Measurements from ENCODE around the gene SORT1. TPM values are rescaled to one million over a fixed set of nuclear protein-coding genes. Genes with fewer than 3 reads are reported as not detected.

The SORT1 gene
- total and polyA plus RNA-seq, 12 donors, result 32.8 to 235 (median 119) TPM

DNA sequence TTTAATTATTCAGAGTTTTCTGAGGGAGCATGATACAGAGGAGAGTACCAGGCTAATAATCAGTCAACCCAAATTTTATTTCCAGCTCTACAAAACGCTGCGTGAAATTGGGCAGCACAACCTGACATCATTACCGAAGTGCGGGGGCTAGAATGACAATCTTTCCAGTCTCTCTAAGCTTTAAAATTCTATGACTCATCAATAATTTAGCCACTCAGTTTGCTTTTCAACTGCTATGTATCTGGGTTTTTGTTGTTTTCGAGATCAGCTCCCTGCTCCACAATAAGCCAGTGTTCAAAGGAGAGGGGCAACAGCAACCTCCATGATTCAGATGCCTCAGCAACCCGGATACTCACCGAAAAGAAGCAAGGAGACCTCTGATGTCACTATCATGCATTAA lies 13.9 kb downstream of the SORT1 start:
- no peak for ATAC-seq
- DNase-seq, result no peak
- no peak overlapping the region for H3K4me3 ChIP-seq
- no peaks in the 10 kb centered on the region for H3K27me3 ChIP-seq
- H3K27ac ChIP-seq, result peak overlapping the region in 9 of 10 donors; percentile 19 to 96 (median 71)
- peaks cover 5 to 95% (median 77%) of the 10 kb centered on the region in 9 donors for H3K4me1 ChIP-seq
- H3K36me3 ChIP-seq, result no peaks in the 10 kb centered on the region
- WGBS, 2 donors, result 86 to 89% methylated on average over 7 of the region's 7 CpGs
- H3K9me3 ChIP-seq, result no peaks in the 10 kb centered on the region
- TF ChIP-seq, protein P1, sequence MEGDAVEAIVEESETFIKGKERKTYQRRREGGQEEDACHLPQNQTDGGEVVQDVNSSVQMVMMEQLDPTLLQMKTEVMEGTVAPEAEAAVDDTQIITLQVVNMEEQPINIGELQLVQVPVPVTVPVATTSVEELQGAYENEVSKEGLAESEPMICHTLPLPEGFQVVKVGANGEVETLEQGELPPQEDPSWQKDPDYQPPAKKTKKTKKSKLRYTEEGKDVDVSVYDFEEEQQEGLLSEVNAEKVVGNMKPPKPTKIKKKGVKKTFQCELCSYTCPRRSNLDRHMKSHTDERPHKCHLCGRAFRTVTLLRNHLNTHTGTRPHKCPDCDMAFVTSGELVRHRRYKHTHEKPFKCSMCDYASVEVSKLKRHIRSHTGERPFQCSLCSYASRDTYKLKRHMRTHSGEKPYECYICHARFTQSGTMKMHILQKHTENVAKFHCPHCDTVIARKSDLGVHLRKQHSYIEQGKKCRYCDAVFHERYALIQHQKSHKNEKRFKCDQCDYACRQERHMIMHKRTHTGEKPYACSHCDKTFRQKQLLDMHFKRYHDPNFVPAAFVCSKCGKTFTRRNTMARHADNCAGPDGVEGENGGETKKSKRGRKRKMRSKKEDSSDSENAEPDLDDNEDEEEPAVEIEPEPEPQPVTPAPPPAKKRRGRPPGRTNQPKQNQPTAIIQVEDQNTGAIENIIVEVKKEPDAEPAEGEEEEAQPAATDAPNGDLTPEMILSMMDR (IDR thresholded peaks at IDR 0.05), result no peak
- intact Hi-C loops (cut with DNase I), result no loop called here

DNA sequence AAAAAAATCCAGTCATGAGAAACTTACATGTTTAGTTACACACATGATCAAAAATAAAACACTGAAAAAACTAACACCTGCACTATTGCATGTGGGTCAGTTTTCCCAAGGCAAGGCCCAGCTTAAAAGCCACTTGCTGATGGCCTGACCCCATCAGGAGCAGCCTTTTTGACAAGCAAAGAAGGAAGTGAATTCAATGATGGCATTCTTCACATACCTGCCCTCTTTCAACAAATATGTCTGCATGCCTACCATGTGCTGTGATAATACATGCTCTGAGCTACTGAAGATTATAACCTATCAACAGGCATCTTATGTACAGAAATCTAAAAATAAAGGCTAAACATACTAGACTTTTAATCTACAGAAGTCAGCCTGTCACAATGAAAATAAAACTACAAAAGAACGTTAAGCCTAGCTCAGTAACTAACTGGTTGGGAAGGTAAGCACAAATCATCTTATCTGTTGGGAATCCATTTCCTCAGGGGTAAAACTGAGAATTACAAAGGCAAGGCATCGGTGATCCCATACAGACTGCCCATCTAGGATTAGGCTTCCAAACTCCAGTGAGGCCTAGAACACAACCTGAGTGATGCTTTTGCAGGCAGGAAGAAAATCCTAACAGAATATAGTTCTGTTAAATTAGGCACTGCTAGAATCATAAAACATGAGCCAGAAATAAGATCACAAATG lies 14.5 kb downstream of the SORT1 start:
- DNase-seq, result no peak
- no peaks in the 10 kb centered on the region for H3K9me3 ChIP-seq
- peaks cover 5 to 90% (median 71%) of the 10 kb centered on the region in 9 donors for H3K4me1 ChIP-seq
- H3K27me3 ChIP-seq, result no peaks in the 10 kb centered on the region
- no peaks in the 10 kb centered on the region for H3K36me3 ChIP-seq
- no peak overlapping the region for H3K4me3 ChIP-seq
- no peak for ATAC-seq
- peak overlapping the region; percentile 19 to 96 (median 64) for H3K27ac ChIP-seq
- intact Hi-C loops (cut with DNase I), result no loop called here
- 41 to 56% methylated on average over 2 of the region's 2 CpGs for WGBS, 2 donors
- TF ChIP-seq, protein P1 (IDR thresholded peaks at IDR 0.05), result no peak

- TF ChIP-seq, protein P1 (IDR thresholded peaks at IDR 0.05), result no peak
- H3K4me3 ChIP-seq, result no peak overlapping the region
- WGBS, 2 donors, result 56 to 66% methylated on average over 2 of the region's 2 CpGs
- ATAC-seq (peak in 1 of 8 donors; percentile 44), DNase-seq (no peak)
- no peaks in the 10 kb centered on the region for H3K9me3 ChIP-seq
- intact Hi-C loops (cut with DNase I), result no loop called here
- H3K27me3 ChIP-seq, result no peaks in the 10 kb centered on the region
- peaks cover 5 to 86% (median 62%) of the 10 kb centered on the region in 9 donors for H3K4me1 ChIP-seq
- H3K27ac ChIP-seq, result peak overlapping the region in 6 of 10 donors; percentile 18 to 96 (median 82)
- no peaks in the 10 kb centered on the region for H3K36me3 ChIP-seq
These were observed 16.1 kb downstream of the SORT1 start for GRCh38 chr1:109381573-109381972.

GRCh38 chr1:109379907-109380306 lies 17.8 kb downstream of the SORT1 start:
- Histone ChIP-seq H3K9me3 (no peaks in the 10 kb centered on the region), H3K4me3 (no peak overlapping the region), H3K27ac (peak overlapping the region in 5 of 10 donors; percentile 43 to 96 (median 59)), H3K4me1 (peaks cover 5 to 71% (median 46%) of the 10 kb centered on the region in 9 donors), H3K36me3 (no peaks in the 10 kb centered on the region), H3K27me3 (no peaks in the 10 kb centered on the region)
- intact Hi-C loops (cut with DNase I), result no loop called here
- 96 to 97% methylated on average over 3 of the region's 3 CpGs for WGBS, 2 donors
- TF ChIP-seq, protein P1 (IDR thresholded peaks at IDR 0.05), result no peak
- DNase-seq (no peak), ATAC-seq (no peak)

All from heart right ventricle (tissue), 16 donors.